ENCODE results near the gene ADGRA1. TPM values are rescaled to one million over a fixed set of nuclear protein-coding genes. Genes with fewer than 3 reads are reported as not detected.

Gene ADGRA1
- total and polyA plus RNA-seq, 2 experiments from 2014 or later, result 0.23 to 0.52 TPM

GRCh38 chr10:133059571-133059970, 28.2 kb upstream of the ADGRA1 start:
- Histone ChIP-seq H3K4me1 (ENCODE audit: insufficient read depth) (no peaks in the 10 kb centered on the region), H3K27ac (ENCODE audit: low read depth) (no peak overlapping the region), H2AFZ (no peak overlapping the region), H3K4me3 (no peak overlapping the region), H3K36me3 (ENCODE audit: insufficient read depth) (no peaks in the 10 kb centered on the region), H3K79me2 (replicated peaks; ENCODE audit: insufficient read depth) (no peaks in the 10 kb centered on the region), H3F3A (replicated peaks; ENCODE audit: low read depth) (no peaks in the 10 kb centered on the region), H3K4me2 (no peak overlapping the region), H3K9me2 (ENCODE audit: insufficient read depth) (no peaks in the 10 kb centered on the region), H3K27me3 (ENCODE audit: insufficient read depth) (no peaks in the 10 kb centered on the region), H4K20me1 (replicated peaks; ENCODE audit: insufficient read depth) (no peaks in the 10 kb centered on the region)
- Mint-ChIP-seq H3K9me3 (no peaks in the 10 kb centered on the region), H3K27me3 (ENCODE audit: insufficient read depth, low read depth, poor library complexity) (peaks cover 6% of the 10 kb centered on the region), H3K27ac (no peak overlapping the region), H3K4me1 (no peaks in the 10 kb centered on the region; the same call in 2 of the 3 replicates), H3K4me3 (no peak overlapping the region), H3K36me3 (ENCODE audit: low read depth) (no peaks in the 10 kb centered on the region)
- ATAC-seq (no peak), DNase-seq (ENCODE audit: low spot score) (no peak)
- TF ChIP-seq ZNF114 (CRISPR knock-in tag; IDR thresholded peaks at IDR 0.05), result no peak
- no peak for TF ChIP-seq STAT1 (IDR thresholded peaks at IDR 0.05; ENCODE audit: unreplicated experiment)
- TF ChIP-seq CREB1 (CRISPR knock-in tag; IDR thresholded peaks at IDR 0.05; ENCODE audit: low read depth), result no peak
- TF ChIP-seq NANOG (IDR thresholded peaks at IDR 0.05; ENCODE audit: borderline replicate concordance), result no peak
- TF ChIP-seq REST (IDR thresholded peaks at IDR 0.05; ENCODE audit: unreplicated experiment), result no peak
- TF ChIP-seq POLR2AphosphoS5 (IDR thresholded peaks at IDR 0.05; ENCODE audit: low read depth), result no peak
- no peak for TF ChIP-seq ZNF331 (CRISPR knock-in tag; IDR thresholded peaks at IDR 0.05; ENCODE audit: low read depth)

- Histone ChIP-seq H3K36me3 (ENCODE audit: insufficient read depth) (no peaks in the 10 kb centered on the region), H3F3A (replicated peaks; ENCODE audit: low read depth) (no peaks in the 10 kb centered on the region), H3K27me3 (ENCODE audit: insufficient read depth) (no peaks in the 10 kb centered on the region), H3K79me2 (replicated peaks; ENCODE audit: insufficient read depth) (no peaks in the 10 kb centered on the region), H3K4me3 (no peak overlapping the region), H3K27ac (ENCODE audit: low read depth) (no peak overlapping the region), H3K4me2 (no peak overlapping the region), H4K20me1 (replicated peaks; ENCODE audit: insufficient read depth) (no peaks in the 10 kb centered on the region), H3K9me2 (ENCODE audit: insufficient read depth) (no peaks in the 10 kb centered on the region), H3K4me1 (ENCODE audit: insufficient read depth) (no peaks in the 10 kb centered on the region), H2AFZ (no peak overlapping the region)
- DNase-seq (ENCODE audit: low spot score), result no peak
- no peak overlapping the region for H3K4me3 Mint-ChIP-seq
- no peak overlapping the region for H3K27ac Mint-ChIP-seq
- H3K27me3 Mint-ChIP-seq (ENCODE audit: insufficient read depth, low read depth, poor library complexity), result peaks cover 6% of the 10 kb centered on the region
- ATAC-seq, result no peak
- no peaks in the 10 kb centered on the region for H3K36me3 Mint-ChIP-seq (ENCODE audit: low read depth)
- H3K9me3 Mint-ChIP-seq, result peaks cover 2% of the 10 kb centered on the region; the same call in 1 of the 3 replicates
- no peaks in the 10 kb centered on the region; the same call in 2 of the 3 replicates for H3K4me1 Mint-ChIP-seq
- no peak for TF ChIP-seq JUNB (IDR thresholded peaks at IDR 0.05; ENCODE audit: unreplicated experiment)
- TF ChIP-seq CTCF (conservative IDR thresholded peaks at IDR 0.05; ENCODE audit: low read depth in 2 of 2), result no peak
- TF ChIP-seq STAT1 (IDR thresholded peaks at IDR 0.05; ENCODE audit: unreplicated experiment), result no peak
- no peak for TF ChIP-seq EZH2phosphoT487 (IDR thresholded peaks at IDR 0.05; ENCODE audit: unreplicated experiment)
- no peak for TF ChIP-seq ZNF114 (CRISPR knock-in tag; IDR thresholded peaks at IDR 0.05)
- no peak for TF ChIP-seq REST (IDR thresholded peaks at IDR 0.05; ENCODE audit: unreplicated experiment)
- no peak for TF ChIP-seq ETS1 (IDR thresholded peaks at IDR 0.05)
- TF ChIP-seq NANOG (IDR thresholded peaks at IDR 0.05; ENCODE audit: borderline replicate concordance), result no peak
- TF ChIP-seq POLR2AphosphoS5 (IDR thresholded peaks at IDR 0.05; ENCODE audit: low read depth), result no peak
- no peak for TF ChIP-seq ZNF331 (CRISPR knock-in tag; IDR thresholded peaks at IDR 0.05; ENCODE audit: low read depth)
- TF ChIP-seq EZH2 (IDR thresholded peaks at IDR 0.05; ENCODE audit: low read depth, unreplicated experiment), result no peak
These were observed 27.7 kb upstream of the ADGRA1 start for GRCh38 chr10:133060022-133060421.
